ENCODE data around the gene NAGLU. TPM values are rescaled to one million over a fixed set of nuclear protein-coding genes. Genes with fewer than 3 reads are reported as not detected.

NAGLU gene
- total and polyA plus RNA-seq, 11 donors, result 8.4 to 22.0 (median 12.5) TPM

DNA sequence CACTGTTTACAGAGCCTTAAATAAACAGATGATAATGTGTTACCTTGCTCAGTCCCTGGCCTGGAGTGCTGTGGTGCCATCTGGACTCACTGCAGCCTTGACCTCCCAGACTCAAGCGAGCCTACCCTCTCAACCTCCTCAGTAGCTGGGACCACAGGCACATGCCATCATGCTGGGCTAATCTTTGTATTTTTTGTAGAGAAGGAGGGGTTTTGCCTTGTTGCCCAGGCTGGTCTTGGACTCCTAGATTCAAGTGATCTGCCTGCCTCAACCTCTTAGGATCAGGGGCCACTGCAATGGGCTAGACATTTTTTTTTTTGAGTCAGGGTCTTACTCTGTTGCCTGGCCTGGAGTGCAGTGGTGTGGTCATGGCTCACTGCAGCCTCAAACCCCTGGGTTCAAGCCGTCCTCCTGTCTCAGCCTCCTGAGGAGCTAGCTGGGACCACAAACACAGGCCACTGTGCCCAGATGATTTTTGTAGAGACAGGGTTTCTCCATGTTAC is 5.0 kb upstream of the NAGLU start:
- Histone ChIP-seq H3K36me3 (no peaks in the 10 kb centered on the region), H3K27me3 (no peaks in the 10 kb centered on the region), H3K4me1 (peaks cover 2 to 41% (median 19%) of the 10 kb centered on the region in 12 donors), H3K27ac (peak overlapping the region in 9 of 12 donors; percentile 14 to 87 (median 80)), H3K4me3 (no peak overlapping the region), H3K9me3 (no peaks in the 10 kb centered on the region)
- intact Hi-C loops (cut with DNase I), result loop anchor here in 3 of 10 donors (5.0 kb wide), 3 partner anchors 104 to 509 kb away; partner anchors contain the start of genes KCNH4 (in 1 of the 3) and NKIRAS2 (in 1 of the 3)
- 91 to 97% (median 96%) methylated on average over 2 of the region's 2 CpGs for WGBS, 4 donors
- no peak for TF ChIP-seq CTCF (IDR thresholded peaks at IDR 0.05)
- TF ChIP-seq POLR2A (IDR thresholded peaks at IDR 0.05), result no peak
- DNase-seq (peak in 1 of 5 donors; percentile 41), ATAC-seq (no peak)

- Histone ChIP-seq H3K4me1 (peaks cover 4 to 37% (median 16%) of the 10 kb centered on the region in 12 donors), H3K9me3 (no peaks in the 10 kb centered on the region), H3K27ac (peak overlapping the region; percentile 3 to 87 (median 82)), H3K36me3 (no peaks in the 10 kb centered on the region), H3K27me3 (no peaks in the 10 kb centered on the region), H3K4me3 (peak overlapping the region in 11 of 12 donors; percentile 39 to 66 (median 58))
- ATAC-seq, result peak in 3 of 4 donors; percentile 33 to 44 (median 38)
- peak; percentile 69 to 87 (median 74) for DNase-seq
- 11 to 29% (median 14%) methylated on average over 23 to 60 of the region's 60 CpGs for WGBS, 4 donors
- intact Hi-C loops (cut with DNase I), result loop anchor here in 3 of 10 donors (5.0 kb wide), 3 partner anchors 104 to 509 kb away; partner anchors contain the start of genes KCNH4 (in 1 of the 3) and NKIRAS2 (in 1 of the 3)
- TF ChIP-seq POLR2A (IDR thresholded peaks at IDR 0.05) (no peak), CTCF (IDR thresholded peaks at IDR 0.05) (peak in 11 of 12 donors; percentile 19 to 64 (median 46))
Observed at GRCh38 chr17:42531455-42532354, 4.3 kb upstream of the NAGLU start.

- H3K36me3 ChIP-seq, result peaks cover 0 to 23% (median 16%) of the 10 kb centered on the region in 9 donors
- H3K4me3 ChIP-seq, result peak overlapping the region; percentile 9 to 81 (median 72)
- DNase-seq (no peak), ATAC-seq (peak in 2 of 4 donors; percentile 0 to 7)
- no peaks in the 10 kb centered on the region for H3K27me3 ChIP-seq
- H3K27ac ChIP-seq, result peak overlapping the region; percentile 28 to 97 (median 86)
- 36 to 46% (median 38%) methylated on average over 23 to 26 of the region's 26 CpGs for WGBS, 4 donors
- TF ChIP-seq CTCF (IDR thresholded peaks at IDR 0.05) (no peak), POLR2A (IDR thresholded peaks at IDR 0.05) (no peak)
- H3K9me3 ChIP-seq, result no peaks in the 10 kb centered on the region
- intact Hi-C loops (cut with DNase I), result no loop called here
- peaks cover 9 to 37% (median 22%) of the 10 kb centered on the region in 12 donors for H3K4me1 ChIP-seq
Observed at GRCh38 chr17:42535155-42536047, 640 bp upstream of the NAGLU start.

Data from heart left ventricle (tissue), 16 donors.